Spinal cord (tissue), 10 donors: ENCODE results near the gene KSR2. TPM values are rescaled to one million over a fixed set of nuclear protein-coding genes. Genes with fewer than 3 reads are reported as not detected.

ENCODE experiments used
- DNase-seq, 6 donors: peaks; one replicate each; pipeline versions ENCODE4 v3.0.0 to v3.0.0-alpha.2; 2013 to 2015; ENCODE audit warnings: low spot score in 6 of 6, low read depth in 4 of 6
- H3K27ac ChIP-seq: one replicate; pipeline ENCODE4 v1.5.1; 2013; ENCODE audit warnings: low read depth, low read length, control low read depth
- H3K27me3 ChIP-seq: one replicate; pipeline ENCODE4 v1.6.1; 2013; ENCODE audit warnings: low read length; ENCODE audit not compliant: control insufficient read depth, insufficient read depth
- H3K36me3 ChIP-seq: one replicate; pipeline ENCODE4 v1.6.1; 2013; ENCODE audit warnings: low read length; ENCODE audit not compliant: control insufficient read depth, insufficient read depth
- H3K4me1 ChIP-seq: one replicate; pipeline ENCODE4 v1.6.1; 2013; ENCODE audit warnings: low read length; ENCODE audit not compliant: control insufficient read depth, insufficient read depth
- H3K4me3 ChIP-seq: one replicate; pipeline ENCODE4 v1.5.1; 2013; ENCODE audit warnings: low read depth, low read length, control low read depth
- H3K9me3 ChIP-seq: one replicate; pipeline ENCODE4 v1.6.1; 2013; ENCODE audit warnings: low read length; ENCODE audit not compliant: control insufficient read depth, insufficient read depth
- WGBS: methylation state at CpG from one replicate; pipeline ENCODE4 v1.1.5; 2013; ENCODE audit warnings: missing lambda C conversion rate; ENCODE audit not compliant: insufficient coverage; 5-methylcytosine and 5-hydroxymethylcytosine counted together
- polyA plus RNA-seq, 2 donors: library from polyadenylated mRNA; unstranded; fragments of 120-200 nt; gene quantifications; one replicate each; pipeline ENCODE4 v1.2.1, GENCODE V29; 2013; ENCODE audit not compliant: insufficient read length in 2 of 2
- total RNA-seq, 2 donors: library from RNA; depleted of rRNA in 1 of 2; stranded (reverse); fragments of 120-200 nt in 1 of 2; fragments of >200 nt in 1 of 2; gene quantifications; one replicate each; pipeline versions ENCODE4 v1.2.3 to v1.2.4, GENCODE V29; 2013 to 2014
- donor health status: healthy.

The KSR2 gene
- total and polyA plus RNA-seq, 4 donors = 2.5 to 10.0 (median 5.6) TPM

- no peak for DNase-seq
- H3K4me1 ChIP-seq = no peaks in the 10 kb centered on the region
- H3K27me3 ChIP-seq = no peaks in the 10 kb centered on the region
- H3K9me3 ChIP-seq = no peaks in the 10 kb centered on the region
- no peak overlapping the region for H3K27ac ChIP-seq
- WGBS = 100% methylated on average over 2 of the region's 9 CpGs
- H3K36me3 ChIP-seq = no peaks in the 10 kb centered on the region
- H3K4me3 ChIP-seq = no peak overlapping the region
These were observed 258.7 kb downstream of the KSR2 start for GRCh38 chr12:117710121-117710520.

- WGBS = 60% methylated on average over 1 of the region's 2 CpGs
- no peaks in the 10 kb centered on the region for H3K4me1 ChIP-seq
- no peak overlapping the region for H3K27ac ChIP-seq
- DNase-seq = no peak
- H3K27me3 ChIP-seq = no peaks in the 10 kb centered on the region
- H3K4me3 ChIP-seq = no peak overlapping the region
- H3K9me3 ChIP-seq = no peaks in the 10 kb centered on the region
- no peaks in the 10 kb centered on the region for H3K36me3 ChIP-seq
These were observed 260.9 kb downstream of the KSR2 start for GRCh38 chr12:117707861-117708260.

DNA sequence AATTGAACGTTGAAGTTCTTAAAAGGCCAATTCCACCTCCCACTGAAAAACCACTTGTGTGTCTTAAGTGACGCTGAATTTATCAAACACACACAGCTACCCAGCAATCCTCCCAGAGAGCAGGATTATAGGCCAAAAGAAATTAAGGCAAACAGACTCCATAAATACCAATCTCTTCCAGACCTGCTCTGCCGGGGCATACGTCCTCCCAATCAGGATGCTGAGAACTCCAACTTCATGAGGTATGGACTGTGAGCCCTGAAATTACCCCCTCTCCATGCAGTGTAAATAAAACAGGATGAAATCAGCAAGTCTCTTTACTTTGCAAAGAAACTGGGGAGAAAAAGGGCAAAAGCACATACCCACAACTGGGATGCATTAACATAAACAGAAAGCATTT lies 265.2 kb downstream of the KSR2 start:
- DNase-seq = peak in 1 of 6 donors; percentile 56
- Histone ChIP-seq H3K36me3 (no peaks in the 10 kb centered on the region), H3K27ac (no peak overlapping the region), H3K9me3 (no peaks in the 10 kb centered on the region), H3K27me3 (no peaks in the 10 kb centered on the region), H3K4me3 (no peak overlapping the region), H3K4me1 (no peaks in the 10 kb centered on the region)
- 69% methylated on average over 2 of the region's 4 CpGs for WGBS

- H3K27me3 ChIP-seq = no peaks in the 10 kb centered on the region
- DNase-seq = peak in 2 of 6 donors; percentile 11 to 54
- no peaks in the 10 kb centered on the region for H3K9me3 ChIP-seq
- H3K27ac ChIP-seq = no peak overlapping the region
- no peak overlapping the region for H3K4me3 ChIP-seq
- H3K36me3 ChIP-seq = no peaks in the 10 kb centered on the region
- WGBS = 58% methylated on average over 2 of the region's 4 CpGs
- H3K4me1 ChIP-seq = no peaks in the 10 kb centered on the region
These were observed 266.0 kb downstream of the KSR2 start for GRCh38 chr12:117702741-117703140.

DNA sequence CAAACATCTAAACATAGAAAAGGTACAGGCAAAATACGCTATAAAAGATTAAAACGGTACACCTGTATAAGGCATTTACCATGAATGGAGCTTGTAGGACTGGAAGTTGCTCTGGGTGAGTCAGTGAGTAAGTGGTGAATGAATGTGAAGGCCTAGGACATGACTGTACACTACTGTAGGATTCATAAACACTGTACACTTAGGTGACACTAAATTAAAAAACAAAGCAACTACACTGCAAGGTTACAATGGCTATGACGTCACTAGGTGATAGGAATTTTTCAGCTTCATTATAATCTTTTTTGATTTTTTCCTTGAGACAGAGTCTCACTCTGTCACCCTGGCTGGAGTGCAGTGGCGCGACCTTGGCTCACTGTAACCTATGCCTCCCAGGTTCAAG lies 269.2 kb downstream of the KSR2 start:
- Histone ChIP-seq H3K9me3 (no peaks in the 10 kb centered on the region), H3K27ac (no peak overlapping the region), H3K36me3 (no peaks in the 10 kb centered on the region), H3K4me1 (no peaks in the 10 kb centered on the region), H3K27me3 (no peaks in the 10 kb centered on the region), H3K4me3 (no peak overlapping the region)
- 81% methylated on average over 3 of the region's 5 CpGs for WGBS
- DNase-seq = no peak

DNA sequence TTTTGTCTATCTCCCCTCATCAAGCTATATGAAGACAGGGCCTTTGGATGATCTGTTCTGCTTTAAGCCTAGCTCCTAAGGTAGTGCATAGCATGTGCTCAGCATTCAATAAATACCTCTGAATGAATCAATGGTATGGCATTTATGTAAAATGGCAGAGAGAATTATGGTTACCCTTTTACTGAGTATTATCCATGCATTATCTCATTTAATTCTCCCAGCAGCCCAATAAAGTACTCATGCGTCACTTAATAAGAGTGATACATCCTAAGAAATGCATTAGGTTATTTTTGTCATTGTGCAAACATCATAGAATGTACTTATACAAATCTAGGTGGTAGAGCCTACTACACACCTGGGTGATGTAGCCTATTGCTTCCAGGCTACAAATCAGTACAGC lies 269.7 kb downstream of the KSR2 start:
- no peaks in the 10 kb centered on the region for H3K9me3 ChIP-seq
- no peak overlapping the region for H3K27ac ChIP-seq
- no peaks in the 10 kb centered on the region for H3K36me3 ChIP-seq
- DNase-seq = no peak
- H3K4me1 ChIP-seq = no peaks in the 10 kb centered on the region
- no peak overlapping the region for H3K4me3 ChIP-seq
- H3K27me3 ChIP-seq = no peaks in the 10 kb centered on the region
- WGBS = no CpG with 5 or more reads among the region's 1 CpG

DNA sequence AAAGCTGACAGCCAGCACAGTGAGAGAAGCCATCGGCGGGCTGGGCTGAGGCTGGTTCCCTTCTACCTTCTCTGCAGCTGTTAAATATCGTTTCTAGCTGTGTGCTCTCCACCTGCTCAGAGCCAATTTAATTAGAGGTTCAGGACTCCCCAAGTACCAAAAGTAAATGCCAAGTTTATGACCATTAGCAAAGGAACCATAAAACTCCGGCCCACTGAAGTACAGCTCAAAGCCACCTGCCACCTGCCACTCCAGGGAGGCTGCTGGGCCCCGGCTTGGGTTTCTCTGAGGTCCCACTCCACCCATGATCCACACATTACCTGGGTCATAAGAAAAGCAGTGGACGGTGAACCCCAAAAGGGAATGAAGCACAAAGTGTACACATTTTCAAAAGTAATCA lies 272.8 kb downstream of the KSR2 start:
- H3K4me3 ChIP-seq = no peak overlapping the region
- DNase-seq = peak in 1 of 6 donors; percentile 41
- H3K9me3 ChIP-seq = no peaks in the 10 kb centered on the region
- no peaks in the 10 kb centered on the region for H3K4me1 ChIP-seq
- H3K27me3 ChIP-seq = no peaks in the 10 kb centered on the region
- H3K27ac ChIP-seq = no peak overlapping the region
- WGBS = 57% methylated on average over 5 of the region's 6 CpGs
- H3K36me3 ChIP-seq = no peaks in the 10 kb centered on the region

- DNase-seq = no peak
- WGBS = no CpG with 5 or more reads among the region's 2 CpGs
These were observed 276.3 kb downstream of the KSR2 start for GRCh38 chr12:117692512-117692911.

GRCh38 chr12:117689857-117690256 lies 278.9 kb downstream of the KSR2 start:
- no CpG with 5 or more reads among the region's 1 CpG for WGBS
- Histone ChIP-seq H3K27me3 (no peaks in the 10 kb centered on the region), H3K36me3 (no peaks in the 10 kb centered on the region), H3K4me3 (no peak overlapping the region), H3K4me1 (peaks cover 5% of the 10 kb centered on the region), H3K27ac (no peak overlapping the region), H3K9me3 (no peaks in the 10 kb centered on the region)
- no peak for DNase-seq

More at GRCh38 chr12:117692512-117692911, 276.3 kb downstream of the KSR2 start:
- no peak overlapping the region for H3K27ac ChIP-seq
- H3K4me1 ChIP-seq = no peaks in the 10 kb centered on the region
- H3K27me3 ChIP-seq = no peaks in the 10 kb centered on the region
- no peak overlapping the region for H3K4me3 ChIP-seq
- no peaks in the 10 kb centered on the region for H3K36me3 ChIP-seq
- no peaks in the 10 kb centered on the region for H3K9me3 ChIP-seq

DNA sequence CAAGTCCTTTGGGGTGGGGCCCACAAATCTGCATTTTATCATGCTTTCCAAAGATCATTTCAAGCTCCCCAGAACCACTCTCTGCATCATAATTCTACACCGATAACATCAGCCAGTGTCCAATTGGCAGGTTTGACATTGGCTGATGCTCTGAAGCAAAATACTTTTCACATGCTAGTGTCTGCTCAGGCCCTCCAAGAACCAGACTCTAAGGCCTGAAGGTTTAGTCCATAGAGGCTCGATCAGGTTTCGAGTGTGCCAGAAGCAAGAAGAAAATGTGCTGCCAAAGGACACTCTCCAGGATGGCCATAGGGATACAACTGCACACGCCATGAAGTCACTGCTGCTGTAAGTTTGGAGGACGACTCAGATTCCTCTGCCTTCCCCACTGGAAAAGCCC lies 280.3 kb downstream of the KSR2 start:
- WGBS = 75% methylated on average over 5 of the region's 5 CpGs

More for the DNA sequence above, 280.3 kb downstream of the KSR2 start:
- H3K27ac ChIP-seq = no peak overlapping the region
- no peak overlapping the region for H3K4me3 ChIP-seq
- no peaks in the 10 kb centered on the region for H3K9me3 ChIP-seq
- DNase-seq = no peak
- H3K36me3 ChIP-seq = no peaks in the 10 kb centered on the region
- peaks cover 5% of the 10 kb centered on the region for H3K4me1 ChIP-seq
- H3K27me3 ChIP-seq = no peaks in the 10 kb centered on the region
